ENCODE measurements around the gene GUCA1C. TPM values are rescaled to one million over a fixed set of nuclear protein-coding genes. Genes with fewer than 3 reads are reported as not detected.

Gene GUCA1C, protein sequence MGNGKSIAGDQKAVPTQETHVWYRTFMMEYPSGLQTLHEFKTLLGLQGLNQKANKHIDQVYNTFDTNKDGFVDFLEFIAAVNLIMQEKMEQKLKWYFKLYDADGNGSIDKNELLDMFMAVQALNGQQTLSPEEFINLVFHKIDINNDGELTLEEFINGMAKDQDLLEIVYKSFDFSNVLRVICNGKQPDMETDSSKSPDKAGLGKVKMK
- total RNA-seq: not detected in 2 replicates

- Mint-ChIP-seq H3K27ac (no peak within 1 kb of the TSS), H3K4me3 (no peak within 1 kb of the TSS), H3K4me1 (no peaks in the 10 kb centered on the region), H3K9me3 (no peaks in the 10 kb centered on the region), H3K36me3 (ENCODE audit: low read depth) (no peaks in the 10 kb centered on the region), H3K27me3 (peaks cover 10% of the 10 kb centered on the region)
- TF ChIP-seq, protein P1, sequence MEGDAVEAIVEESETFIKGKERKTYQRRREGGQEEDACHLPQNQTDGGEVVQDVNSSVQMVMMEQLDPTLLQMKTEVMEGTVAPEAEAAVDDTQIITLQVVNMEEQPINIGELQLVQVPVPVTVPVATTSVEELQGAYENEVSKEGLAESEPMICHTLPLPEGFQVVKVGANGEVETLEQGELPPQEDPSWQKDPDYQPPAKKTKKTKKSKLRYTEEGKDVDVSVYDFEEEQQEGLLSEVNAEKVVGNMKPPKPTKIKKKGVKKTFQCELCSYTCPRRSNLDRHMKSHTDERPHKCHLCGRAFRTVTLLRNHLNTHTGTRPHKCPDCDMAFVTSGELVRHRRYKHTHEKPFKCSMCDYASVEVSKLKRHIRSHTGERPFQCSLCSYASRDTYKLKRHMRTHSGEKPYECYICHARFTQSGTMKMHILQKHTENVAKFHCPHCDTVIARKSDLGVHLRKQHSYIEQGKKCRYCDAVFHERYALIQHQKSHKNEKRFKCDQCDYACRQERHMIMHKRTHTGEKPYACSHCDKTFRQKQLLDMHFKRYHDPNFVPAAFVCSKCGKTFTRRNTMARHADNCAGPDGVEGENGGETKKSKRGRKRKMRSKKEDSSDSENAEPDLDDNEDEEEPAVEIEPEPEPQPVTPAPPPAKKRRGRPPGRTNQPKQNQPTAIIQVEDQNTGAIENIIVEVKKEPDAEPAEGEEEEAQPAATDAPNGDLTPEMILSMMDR (IDR thresholded peaks at IDR 0.05): no peak
- CTCF ChIA-PET: no interaction called here
- DNase-seq (no peak), ATAC-seq (ENCODE audit: low read depth) (no peak)
- POLR2A ChIA-PET: no interaction called here
- intact Hi-C loops (cut with micrococcal nuclease): no loop called here
Observed at GRCh38 chr3:108953700-108954099, at the start of gene GUCA1C. Gene GUCA1C, minus strand, starts transcription at chr3:108953879. Its CDS starts 117 bp downstream, at chr3:108953762.

GRCh38 chr3:108998436-108998835 is 44.8 kb upstream of the GUCA1C start:
- H3K4me1 Mint-ChIP-seq: no peaks in the 10 kb centered on the region
- ChIA-PET POLR2A (no interaction called here), CTCF (no interaction called here)
- ATAC-seq (ENCODE audit: low read depth) (no peak), DNase-seq (no peak)
- no peak overlapping the region for H3K4me3 Mint-ChIP-seq
- no peaks in the 10 kb centered on the region for H3K9me3 Mint-ChIP-seq
- no peak overlapping the region for H3K27ac Mint-ChIP-seq
- intact Hi-C loops (cut with micrococcal nuclease): no loop called here
- TF ChIP-seq, protein P1 (IDR thresholded peaks at IDR 0.05): no peak
- H3K36me3 Mint-ChIP-seq (ENCODE audit: low read depth): no peaks in the 10 kb centered on the region
- peaks cover 6% of the 10 kb centered on the region for H3K27me3 Mint-ChIP-seq

DNA sequence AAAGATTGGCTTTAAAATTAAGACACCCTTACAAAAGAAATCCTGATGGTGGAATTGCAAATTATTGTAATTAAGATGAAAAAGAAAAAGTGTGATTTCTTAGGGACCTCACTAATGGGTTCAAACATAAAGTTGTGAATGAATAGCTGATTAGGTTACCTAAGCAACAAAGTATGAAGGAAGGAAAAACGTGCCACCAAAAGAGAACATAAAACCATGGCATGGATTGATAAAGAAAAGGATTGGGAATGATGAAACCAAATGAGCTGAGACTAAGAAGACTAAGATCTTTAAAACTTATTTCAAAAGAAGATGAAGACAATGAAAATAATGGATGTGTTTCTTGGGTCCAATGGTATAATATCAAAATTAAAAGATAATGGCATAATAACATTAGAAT is 32.2 kb upstream of the GUCA1C start:
- POLR2A ChIA-PET: no interaction called here
- Mint-ChIP-seq H3K27me3 (peaks cover 2% of the 10 kb centered on the region), H3K4me3 (no peak overlapping the region), H3K27ac (no peak overlapping the region), H3K9me3 (no peaks in the 10 kb centered on the region), H3K4me1 (no peaks in the 10 kb centered on the region), H3K36me3 (ENCODE audit: low read depth) (no peaks in the 10 kb centered on the region)
- ATAC-seq (ENCODE audit: low read depth) (no peak), DNase-seq (no peak)
- TF ChIP-seq, protein P1 (IDR thresholded peaks at IDR 0.05): no peak
- intact Hi-C loops (cut with micrococcal nuclease): no loop called here
- CTCF ChIA-PET: no interaction called here

DNA sequence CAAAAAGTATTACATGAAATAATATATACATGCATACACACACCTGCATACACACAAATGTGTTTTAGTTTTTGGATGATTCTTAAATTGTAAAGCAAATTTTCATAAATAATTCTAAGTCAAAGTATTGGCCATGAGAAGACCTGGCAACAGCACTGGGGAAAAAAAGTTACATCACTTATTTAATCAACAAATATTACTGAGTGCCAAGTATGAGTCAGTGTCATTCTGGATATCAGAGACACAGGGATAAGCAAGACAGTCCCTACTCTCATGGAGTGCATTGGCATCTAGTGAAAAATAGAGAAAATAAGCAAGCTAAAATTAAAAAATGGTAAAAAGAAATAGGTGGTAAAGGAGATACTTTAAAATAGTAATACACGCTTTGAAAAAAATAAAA is 29.4 kb upstream of the GUCA1C start:
- intact Hi-C loops (cut with micrococcal nuclease): no loop called here
- POLR2A ChIA-PET: no interaction called here
- H3K4me3 Mint-ChIP-seq: no peak overlapping the region
- no peaks in the 10 kb centered on the region for H3K9me3 Mint-ChIP-seq
- H3K4me1 Mint-ChIP-seq: no peaks in the 10 kb centered on the region
- CTCF ChIA-PET: no interaction called here
- ATAC-seq (ENCODE audit: low read depth) (no peak), DNase-seq (no peak)
- H3K27me3 Mint-ChIP-seq: peaks cover 6% of the 10 kb centered on the region
- TF ChIP-seq, protein P1 (IDR thresholded peaks at IDR 0.05): no peak
- no peaks in the 10 kb centered on the region for H3K36me3 Mint-ChIP-seq (ENCODE audit: low read depth)
- H3K27ac Mint-ChIP-seq: no peak overlapping the region

DNA sequence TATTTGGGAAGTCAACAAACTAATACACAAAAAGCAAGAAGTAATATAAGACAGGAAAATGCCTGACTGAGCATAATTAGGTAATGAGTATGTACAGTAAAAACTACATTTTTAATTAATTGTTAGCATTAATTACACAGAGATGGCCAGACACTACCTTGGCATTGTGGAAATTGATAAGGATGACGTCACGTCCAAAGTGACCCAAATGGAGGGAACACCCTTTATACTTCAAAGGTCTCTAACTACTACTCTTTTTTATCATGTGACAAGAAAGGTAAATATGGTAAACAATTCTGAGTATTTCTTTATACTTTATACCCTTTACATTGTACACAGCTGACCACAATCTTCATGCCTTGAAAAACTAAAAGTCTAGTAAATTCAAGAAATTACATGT is 22.4 kb upstream of the GUCA1C start:
- ChIA-PET CTCF (no interaction called here), POLR2A (no interaction called here)
- no peaks in the 10 kb centered on the region for H3K9me3 Mint-ChIP-seq
- ATAC-seq (ENCODE audit: low read depth) (no peak), DNase-seq (no peak)
- TF ChIP-seq, protein P1 (IDR thresholded peaks at IDR 0.05): no peak
- no peak overlapping the region for H3K4me3 Mint-ChIP-seq
- no peaks in the 10 kb centered on the region for H3K36me3 Mint-ChIP-seq (ENCODE audit: low read depth)
- peaks cover 5% of the 10 kb centered on the region for H3K4me1 Mint-ChIP-seq
- H3K27ac Mint-ChIP-seq: no peak overlapping the region
- H3K27me3 Mint-ChIP-seq: peaks cover 6% of the 10 kb centered on the region
- intact Hi-C loops (cut with micrococcal nuclease): no loop called here
